ENCODE results near the gene MT1M.

MT1M gene

GRCh38 chr16:56630134-56630533, 2.3 kb upstream of the MT1M start:
- no peak overlapping the region for H3K27ac ChIP-seq (ENCODE audit: low read depth, low read length)
- H4K20me1 ChIP-seq (ENCODE audit: low read depth, low read length): no peaks in the 10 kb centered on the region
- no peak overlapping the region for H2AFZ ChIP-seq (ENCODE audit: low read depth, low read length, severe bottlenecking)
- no peaks in the 10 kb centered on the region for H3K79me2 ChIP-seq (ENCODE audit: insufficient read depth, low read length)
- no peak overlapping the region for H3K4me3 ChIP-seq (ENCODE audit: insufficient read depth, low read length, poor library complexity, severe bottlenecking)
- H3K27me3 ChIP-seq (ENCODE audit: low read length): no peaks in the 10 kb centered on the region
- no peaks in the 10 kb centered on the region for H3K9me2 ChIP-seq (replicated peaks; ENCODE audit: insufficient read depth, low read length)
- no peaks in the 10 kb centered on the region for H3K36me3 ChIP-seq (ENCODE audit: low read length)
- H3K4me2 ChIP-seq (ENCODE audit: low read depth, low read length, poor library complexity, severe bottlenecking): no peak overlapping the region
- no peak overlapping the region for H3K9ac ChIP-seq (ENCODE audit: low read length)
- no peaks in the 10 kb centered on the region for H3F3A ChIP-seq (ENCODE audit: insufficient read depth)
- H3K9me3 ChIP-seq (ENCODE audit: insufficient read depth, low read length): no peaks in the 10 kb centered on the region
- TF ChIP-seq, protein P1, sequence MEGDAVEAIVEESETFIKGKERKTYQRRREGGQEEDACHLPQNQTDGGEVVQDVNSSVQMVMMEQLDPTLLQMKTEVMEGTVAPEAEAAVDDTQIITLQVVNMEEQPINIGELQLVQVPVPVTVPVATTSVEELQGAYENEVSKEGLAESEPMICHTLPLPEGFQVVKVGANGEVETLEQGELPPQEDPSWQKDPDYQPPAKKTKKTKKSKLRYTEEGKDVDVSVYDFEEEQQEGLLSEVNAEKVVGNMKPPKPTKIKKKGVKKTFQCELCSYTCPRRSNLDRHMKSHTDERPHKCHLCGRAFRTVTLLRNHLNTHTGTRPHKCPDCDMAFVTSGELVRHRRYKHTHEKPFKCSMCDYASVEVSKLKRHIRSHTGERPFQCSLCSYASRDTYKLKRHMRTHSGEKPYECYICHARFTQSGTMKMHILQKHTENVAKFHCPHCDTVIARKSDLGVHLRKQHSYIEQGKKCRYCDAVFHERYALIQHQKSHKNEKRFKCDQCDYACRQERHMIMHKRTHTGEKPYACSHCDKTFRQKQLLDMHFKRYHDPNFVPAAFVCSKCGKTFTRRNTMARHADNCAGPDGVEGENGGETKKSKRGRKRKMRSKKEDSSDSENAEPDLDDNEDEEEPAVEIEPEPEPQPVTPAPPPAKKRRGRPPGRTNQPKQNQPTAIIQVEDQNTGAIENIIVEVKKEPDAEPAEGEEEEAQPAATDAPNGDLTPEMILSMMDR (IDR thresholded peaks at IDR 0.05; ENCODE audit: insufficient read depth, low read length, poor library complexity, severe bottlenecking): no peak
- no peak for TF ChIP-seq EZH2phosphoT487 (conservative IDR thresholded peaks at IDR 0.05; ENCODE audit: low read length)

DNA sequence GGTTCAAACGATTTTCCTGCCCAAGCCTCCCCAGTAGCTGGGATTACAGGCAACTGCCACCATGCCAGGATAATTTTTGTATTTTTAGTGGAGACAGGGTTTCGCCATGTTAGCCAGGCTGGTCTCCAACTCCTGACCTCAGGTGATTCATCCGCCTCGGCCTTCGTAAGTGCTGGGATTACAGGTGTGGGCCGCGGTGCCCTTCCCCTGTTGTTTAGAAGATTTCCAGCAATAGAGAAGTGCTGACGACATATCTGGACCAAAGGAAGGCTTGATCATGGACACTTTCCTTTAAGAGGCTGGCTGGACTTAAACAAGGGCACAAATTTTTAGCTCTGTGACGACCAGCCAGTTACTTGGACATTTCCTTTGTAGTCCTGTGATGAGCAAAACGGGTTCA, 1.3 kb upstream of the MT1M start:
- Histone ChIP-seq H3K9me3 (ENCODE audit: insufficient read depth, low read length) (no peaks in the 10 kb centered on the region), H4K20me1 (ENCODE audit: low read depth, low read length) (no peaks in the 10 kb centered on the region), H3K4me2 (ENCODE audit: low read depth, low read length, poor library complexity, severe bottlenecking) (no peak overlapping the region), H3K4me3 (ENCODE audit: insufficient read depth, low read length, poor library complexity, severe bottlenecking) (no peak overlapping the region), H3F3A (ENCODE audit: insufficient read depth) (no peaks in the 10 kb centered on the region), H3K79me2 (ENCODE audit: insufficient read depth, low read length) (no peaks in the 10 kb centered on the region), H3K27ac (ENCODE audit: low read depth, low read length) (no peak overlapping the region), H3K9ac (ENCODE audit: low read length) (no peak overlapping the region), H3K36me3 (ENCODE audit: low read length) (no peaks in the 10 kb centered on the region), H2AFZ (ENCODE audit: low read depth, low read length, severe bottlenecking) (no peak overlapping the region), H3K27me3 (ENCODE audit: low read length) (no peaks in the 10 kb centered on the region), H3K9me2 (replicated peaks; ENCODE audit: insufficient read depth, low read length) (no peaks in the 10 kb centered on the region)
- TF ChIP-seq EZH2phosphoT487 (conservative IDR thresholded peaks at IDR 0.05; ENCODE audit: low read length): no peak
- TF ChIP-seq, protein P1 (IDR thresholded peaks at IDR 0.05; ENCODE audit: insufficient read depth, low read length, poor library complexity, severe bottlenecking): no peak

GRCh38 chr16:56631832-56632155, 665 bp upstream of the MT1M start:
- H3K9me2 ChIP-seq (replicated peaks; ENCODE audit: insufficient read depth, low read length): no peaks in the 10 kb centered on the region
- H3K27ac ChIP-seq (ENCODE audit: low read depth, low read length): no peak overlapping the region
- H3K4me2 ChIP-seq (ENCODE audit: low read depth, low read length, poor library complexity, severe bottlenecking): no peak overlapping the region
- no peaks in the 10 kb centered on the region for H3F3A ChIP-seq (ENCODE audit: insufficient read depth)
- H4K20me1 ChIP-seq (ENCODE audit: low read depth, low read length): no peaks in the 10 kb centered on the region
- TF ChIP-seq EZH2phosphoT487 (conservative IDR thresholded peaks at IDR 0.05; ENCODE audit: low read length): no peak
- TF ChIP-seq, protein P1 (IDR thresholded peaks at IDR 0.05; ENCODE audit: insufficient read depth, low read length, poor library complexity, severe bottlenecking): no peak
- H2AFZ ChIP-seq (ENCODE audit: low read depth, low read length, severe bottlenecking): no peak overlapping the region
- H3K36me3 ChIP-seq (ENCODE audit: low read length): no peaks in the 10 kb centered on the region
- no peaks in the 10 kb centered on the region for H3K9me3 ChIP-seq (ENCODE audit: insufficient read depth, low read length)
- no peaks in the 10 kb centered on the region for H3K27me3 ChIP-seq (ENCODE audit: low read length)
- no peak overlapping the region for H3K4me3 ChIP-seq (ENCODE audit: insufficient read depth, low read length, poor library complexity, severe bottlenecking)
- H3K9ac ChIP-seq (ENCODE audit: low read length): no peak overlapping the region
- no peaks in the 10 kb centered on the region for H3K79me2 ChIP-seq (ENCODE audit: insufficient read depth, low read length)
